Measurements from ENCODE around the gene LDB2. TPM values are rescaled to one million over a fixed set of nuclear protein-coding genes. Genes with fewer than 3 reads are reported as not detected.

Gene LDB2
- total and polyA plus RNA-seq, 2 donors, result 9.2 to 10.1 TPM

DNA sequence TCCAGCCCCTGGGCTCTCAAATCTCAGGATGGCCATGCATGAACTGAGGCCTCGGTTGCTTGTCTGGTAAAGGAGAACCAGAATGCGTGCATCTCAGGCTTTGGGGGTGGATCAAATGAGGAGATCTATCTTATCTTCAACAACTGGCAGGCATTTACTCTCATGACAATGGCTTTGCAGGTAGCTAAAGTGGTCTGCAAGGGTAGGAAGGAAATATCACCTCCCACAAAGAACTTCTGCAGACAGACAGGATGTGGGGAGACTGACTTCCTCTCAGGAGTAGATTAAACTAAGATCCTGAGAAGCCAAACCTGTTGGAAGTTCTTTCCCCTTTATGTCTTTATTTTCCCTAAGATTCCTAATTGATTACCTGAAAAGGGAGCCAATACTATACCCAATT is 7.8 kb downstream of the LDB2 start:
- DNase-seq (ENCODE audit: low read depth in 6 of 9, low spot score in 9 of 9), result peak in 8 of 9 donors; percentile 29 to 74 (median 43)
- H3K4me1 ChIP-seq (ENCODE audit: control insufficient read depth in 2 of 2, insufficient read depth in 2 of 2, low read length in 2 of 2), result peaks cover 3 to 20% of the 10 kb centered on the region in 2 donors
- H3K9me3 ChIP-seq (ENCODE audit: control insufficient read depth in 2 of 2, insufficient read depth in 1 of 2, low read length in 1 of 2), result no peaks in the 10 kb centered on the region
- H3K27me3 ChIP-seq (ENCODE audit: control insufficient read depth in 2 of 2, insufficient read depth in 1 of 2, low read length in 1 of 2), result no peaks in the 10 kb centered on the region
- H3K27ac ChIP-seq (ENCODE audit: low read depth in 1 of 2, low read length in 1 of 2), result peak overlapping the region; percentile 43 to 74
- WGBS, result 7% methylated on average over 2 of the region's 2 CpGs
- no peaks in the 10 kb centered on the region for H3K36me3 ChIP-seq (ENCODE audit: control insufficient read depth in 2 of 2, insufficient read depth in 2 of 2, low read length in 1 of 2)
- no peak overlapping the region for H3K4me3 ChIP-seq (ENCODE audit: low read length in 2 of 2)

GRCh38 chr4:16889945-16890344 is 8.5 kb downstream of the LDB2 start:
- Histone ChIP-seq H3K36me3 (ENCODE audit: control insufficient read depth in 2 of 2, insufficient read depth in 2 of 2, low read length in 1 of 2) (no peaks in the 10 kb centered on the region), H3K9me3 (ENCODE audit: control insufficient read depth in 2 of 2, insufficient read depth in 1 of 2, low read length in 1 of 2) (no peaks in the 10 kb centered on the region), H3K27ac (ENCODE audit: low read depth in 1 of 2, low read length in 1 of 2) (no peak overlapping the region), H3K4me3 (ENCODE audit: low read length in 2 of 2) (no peak overlapping the region), H3K27me3 (ENCODE audit: control insufficient read depth in 2 of 2, insufficient read depth in 1 of 2, low read length in 1 of 2) (no peaks in the 10 kb centered on the region), H3K4me1 (ENCODE audit: control insufficient read depth in 2 of 2, insufficient read depth in 2 of 2, low read length in 2 of 2) (peaks cover 3 to 20% of the 10 kb centered on the region in 2 donors)
- WGBS, result 94% methylated on average over 3 of the region's 3 CpGs
- DNase-seq (ENCODE audit: low read depth in 6 of 9, low spot score in 9 of 9), result no peak

DNA sequence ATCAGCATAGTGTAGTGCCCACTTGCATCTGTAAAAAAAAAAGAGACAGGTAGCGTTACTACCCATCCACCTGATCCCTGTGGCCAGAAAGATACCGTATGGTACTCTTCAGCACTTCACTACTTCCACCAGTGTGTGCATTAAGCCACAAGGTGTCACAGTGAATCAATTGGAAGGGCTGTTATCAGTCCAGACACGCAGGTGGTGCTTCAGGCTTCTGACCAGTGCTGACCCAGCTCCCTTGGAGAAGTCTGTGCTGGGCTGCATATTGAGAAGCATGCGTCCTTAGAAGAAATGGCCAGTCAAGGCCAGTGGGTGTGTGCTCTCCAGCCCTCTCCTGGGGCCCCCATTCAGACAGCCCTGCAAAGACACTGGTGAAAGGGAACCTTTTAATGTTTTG is 10.6 kb downstream of the LDB2 start:
- H3K36me3 ChIP-seq (ENCODE audit: control insufficient read depth in 2 of 2, insufficient read depth in 2 of 2, low read length in 1 of 2), result no peaks in the 10 kb centered on the region
- DNase-seq (ENCODE audit: low read depth in 6 of 9, low spot score in 9 of 9), result no peak
- whole genome bisulfite sequencing, result 96% methylated on average over 4 of the region's 4 CpGs

GRCh38 chr4:16884673-16885460 is 13.6 kb downstream of the LDB2 start:
- DNase-seq (ENCODE audit: low read depth in 6 of 9, low spot score in 9 of 9), result no peak
- no peak overlapping the region for H3K27ac ChIP-seq (ENCODE audit: low read depth in 1 of 2, low read length in 1 of 2)
- 88% methylated on average over 8 of the region's 8 CpGs for WGBS

More for the DNA sequence above, 10.6 kb downstream of the LDB2 start:
- H3K27me3 ChIP-seq (ENCODE audit: control insufficient read depth in 2 of 2, insufficient read depth in 1 of 2, low read length in 1 of 2), result no peaks in the 10 kb centered on the region
- H3K27ac ChIP-seq (ENCODE audit: low read depth in 1 of 2, low read length in 1 of 2), result no peak overlapping the region
- H3K4me3 ChIP-seq (ENCODE audit: low read length in 2 of 2), result no peak overlapping the region
- H3K9me3 ChIP-seq (ENCODE audit: control insufficient read depth in 2 of 2, insufficient read depth in 1 of 2, low read length in 1 of 2), result no peaks in the 10 kb centered on the region
- peaks cover 3 to 17% of the 10 kb centered on the region in 2 donors for H3K4me1 ChIP-seq (ENCODE audit: control insufficient read depth in 2 of 2, insufficient read depth in 2 of 2, low read length in 2 of 2)

GRCh38 chr4:16883806-16884205 is 14.6 kb downstream of the LDB2 start:
- no peaks in the 10 kb centered on the region for H3K27me3 ChIP-seq (ENCODE audit: control insufficient read depth in 2 of 2, insufficient read depth in 1 of 2, low read length in 1 of 2)
- no peak overlapping the region for H3K27ac ChIP-seq (ENCODE audit: low read depth in 1 of 2, low read length in 1 of 2)
- no peaks in the 10 kb centered on the region for H3K9me3 ChIP-seq (ENCODE audit: control insufficient read depth in 2 of 2, insufficient read depth in 1 of 2, low read length in 1 of 2)
- H3K4me1 ChIP-seq (ENCODE audit: control insufficient read depth in 2 of 2, insufficient read depth in 2 of 2, low read length in 2 of 2), result no peaks in the 10 kb centered on the region
- no peak overlapping the region for H3K4me3 ChIP-seq (ENCODE audit: low read length in 2 of 2)
- H3K36me3 ChIP-seq (ENCODE audit: control insufficient read depth in 2 of 2, insufficient read depth in 2 of 2, low read length in 1 of 2), result no peaks in the 10 kb centered on the region
- 95% methylated on average over 4 of the region's 4 CpGs for WGBS
- no peak for DNase-seq (ENCODE audit: low read depth in 6 of 9, low spot score in 9 of 9)

More at GRCh38 chr4:16884673-16885460, 13.6 kb downstream of the LDB2 start:
- Histone ChIP-seq H3K27me3 (ENCODE audit: control insufficient read depth in 2 of 2, insufficient read depth in 1 of 2, low read length in 1 of 2) (no peaks in the 10 kb centered on the region), H3K4me3 (ENCODE audit: low read length in 2 of 2) (no peak overlapping the region), H3K36me3 (ENCODE audit: control insufficient read depth in 2 of 2, insufficient read depth in 2 of 2, low read length in 1 of 2) (no peaks in the 10 kb centered on the region), H3K4me1 (ENCODE audit: control insufficient read depth in 2 of 2, insufficient read depth in 2 of 2, low read length in 2 of 2) (peaks cover 0 to 5% of the 10 kb centered on the region in 2 donors), H3K9me3 (ENCODE audit: control insufficient read depth in 2 of 2, insufficient read depth in 1 of 2, low read length in 1 of 2) (no peaks in the 10 kb centered on the region)

GRCh38 chr4:16881151-16881884 is 17.1 kb downstream of the LDB2 start:
- Histone ChIP-seq H3K4me1 (ENCODE audit: control insufficient read depth in 2 of 2, insufficient read depth in 2 of 2, low read length in 2 of 2) (no peaks in the 10 kb centered on the region), H3K27me3 (ENCODE audit: control insufficient read depth in 2 of 2, insufficient read depth in 1 of 2, low read length in 1 of 2) (no peaks in the 10 kb centered on the region), H3K27ac (ENCODE audit: low read depth in 1 of 2, low read length in 1 of 2) (no peak overlapping the region), H3K9me3 (ENCODE audit: control insufficient read depth in 2 of 2, insufficient read depth in 1 of 2, low read length in 1 of 2) (no peaks in the 10 kb centered on the region), H3K36me3 (ENCODE audit: control insufficient read depth in 2 of 2, insufficient read depth in 2 of 2, low read length in 1 of 2) (no peaks in the 10 kb centered on the region), H3K4me3 (ENCODE audit: low read length in 2 of 2) (no peak overlapping the region)
- 97% methylated on average over 7 of the region's 7 CpGs for WGBS
- no peak for DNase-seq (ENCODE audit: low read depth in 6 of 9, low spot score in 9 of 9)

- Histone ChIP-seq H3K27me3 (ENCODE audit: control insufficient read depth in 2 of 2, insufficient read depth in 1 of 2, low read length in 1 of 2) (no peaks in the 10 kb centered on the region), H3K36me3 (ENCODE audit: control insufficient read depth in 2 of 2, insufficient read depth in 2 of 2, low read length in 1 of 2) (no peaks in the 10 kb centered on the region), H3K4me3 (ENCODE audit: low read length in 2 of 2) (no peak overlapping the region), H3K4me1 (ENCODE audit: control insufficient read depth in 2 of 2, insufficient read depth in 2 of 2, low read length in 2 of 2) (no peaks in the 10 kb centered on the region), H3K27ac (ENCODE audit: low read depth in 1 of 2, low read length in 1 of 2) (no peak overlapping the region), H3K9me3 (ENCODE audit: control insufficient read depth in 2 of 2, insufficient read depth in 1 of 2, low read length in 1 of 2) (no peaks in the 10 kb centered on the region)
- no peak for DNase-seq (ENCODE audit: low read depth in 6 of 9, low spot score in 9 of 9)
- 95% methylated on average over 5 of the region's 5 CpGs for WGBS
Observed at GRCh38 chr4:16875487-16875886, 23.0 kb downstream of the LDB2 start.

GRCh38 chr4:16869594-16870245 is 28.7 kb downstream of the LDB2 start:
- WGBS, result 96% methylated on average over 12 of the region's 12 CpGs
- no peak for DNase-seq (ENCODE audit: low read depth in 6 of 9, low spot score in 9 of 9)
- no peak overlapping the region for H3K4me3 ChIP-seq (ENCODE audit: low read length in 2 of 2)
- H3K4me1 ChIP-seq (ENCODE audit: control insufficient read depth in 2 of 2, insufficient read depth in 2 of 2, low read length in 2 of 2), result no peaks in the 10 kb centered on the region
- H3K9me3 ChIP-seq (ENCODE audit: control insufficient read depth in 2 of 2, insufficient read depth in 1 of 2, low read length in 1 of 2), result no peaks in the 10 kb centered on the region
- no peaks in the 10 kb centered on the region for H3K36me3 ChIP-seq (ENCODE audit: control insufficient read depth in 2 of 2, insufficient read depth in 2 of 2, low read length in 1 of 2)
- no peak overlapping the region for H3K27ac ChIP-seq (ENCODE audit: low read depth in 1 of 2, low read length in 1 of 2)
- H3K27me3 ChIP-seq (ENCODE audit: control insufficient read depth in 2 of 2, insufficient read depth in 1 of 2, low read length in 1 of 2), result no peaks in the 10 kb centered on the region

- no peaks in the 10 kb centered on the region for H3K36me3 ChIP-seq (ENCODE audit: control insufficient read depth in 2 of 2, insufficient read depth in 2 of 2, low read length in 1 of 2)
- H3K4me3 ChIP-seq (ENCODE audit: low read length in 2 of 2), result no peak overlapping the region
- DNase-seq (ENCODE audit: low read depth in 6 of 9, low spot score in 9 of 9), result no peak
- no peaks in the 10 kb centered on the region for H3K9me3 ChIP-seq (ENCODE audit: control insufficient read depth in 2 of 2, insufficient read depth in 1 of 2, low read length in 1 of 2)
- no peaks in the 10 kb centered on the region for H3K4me1 ChIP-seq (ENCODE audit: control insufficient read depth in 2 of 2, insufficient read depth in 2 of 2, low read length in 2 of 2)
- 97% methylated on average over 5 of the region's 5 CpGs for WGBS
- H3K27ac ChIP-seq (ENCODE audit: low read depth in 1 of 2, low read length in 1 of 2), result no peak overlapping the region
- no peaks in the 10 kb centered on the region for H3K27me3 ChIP-seq (ENCODE audit: control insufficient read depth in 2 of 2, insufficient read depth in 1 of 2, low read length in 1 of 2)
Observed at GRCh38 chr4:16868674-16869073, 29.8 kb downstream of the LDB2 start.
